ENCODE data around the gene LTBP1.

Gene LTBP1

GRCh38 chr2:33118651-33119050, 171.9 kb downstream of the LTBP1 start:
- POLR2A ChIA-PET = no interaction called here
- no peak overlapping the region for H3K4me3 ChIP-seq (ENCODE audit: low read depth, low read length)
- CTCF ChIA-PET = no interaction called here
- DNase-seq (ENCODE audit: low read depth, low spot score) = no peak
- no peak for TF ChIP-seq CTCF (IDR thresholded peaks at IDR 0.05; ENCODE audit: insufficient read depth, low read length, missing control alignments)

DNA sequence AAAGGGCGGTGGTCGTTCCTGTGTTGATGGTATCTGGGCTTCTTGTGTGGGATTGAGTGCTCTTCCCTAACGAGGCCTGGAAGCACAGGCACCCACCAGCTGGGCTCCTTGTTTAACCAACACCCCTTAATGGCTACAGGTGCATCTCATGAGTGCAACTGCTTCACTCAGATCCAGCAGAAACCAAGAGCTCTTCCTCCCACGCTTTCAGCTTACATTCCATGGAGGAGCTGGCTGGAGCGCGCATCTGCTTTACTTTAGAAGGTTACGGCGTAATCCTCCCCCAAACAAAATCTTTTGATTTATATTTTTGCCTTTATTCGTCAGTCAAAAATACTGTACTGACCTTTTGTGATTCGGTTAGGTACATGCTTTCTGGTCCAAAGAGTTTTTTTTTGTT, 174.7 kb downstream of the LTBP1 start:
- H3K4me3 ChIP-seq (ENCODE audit: low read depth, low read length) = no peak overlapping the region
- TF ChIP-seq CTCF (IDR thresholded peaks at IDR 0.05; ENCODE audit: insufficient read depth, low read length, missing control alignments) = no peak
- CTCF ChIA-PET = no interaction called here
- DNase-seq (ENCODE audit: low read depth, low spot score) = no peak
- POLR2A ChIA-PET = no interaction called here

GRCh38 chr2:33121925-33122324, 175.2 kb downstream of the LTBP1 start:
- CTCF ChIA-PET = no interaction called here
- TF ChIP-seq CTCF (IDR thresholded peaks at IDR 0.05; ENCODE audit: insufficient read depth, low read length, missing control alignments) = no peak
- no peak for DNase-seq (ENCODE audit: low read depth, low spot score)
- POLR2A ChIA-PET = no interaction called here
- no peak overlapping the region for H3K4me3 ChIP-seq (ENCODE audit: low read depth, low read length)

DNA sequence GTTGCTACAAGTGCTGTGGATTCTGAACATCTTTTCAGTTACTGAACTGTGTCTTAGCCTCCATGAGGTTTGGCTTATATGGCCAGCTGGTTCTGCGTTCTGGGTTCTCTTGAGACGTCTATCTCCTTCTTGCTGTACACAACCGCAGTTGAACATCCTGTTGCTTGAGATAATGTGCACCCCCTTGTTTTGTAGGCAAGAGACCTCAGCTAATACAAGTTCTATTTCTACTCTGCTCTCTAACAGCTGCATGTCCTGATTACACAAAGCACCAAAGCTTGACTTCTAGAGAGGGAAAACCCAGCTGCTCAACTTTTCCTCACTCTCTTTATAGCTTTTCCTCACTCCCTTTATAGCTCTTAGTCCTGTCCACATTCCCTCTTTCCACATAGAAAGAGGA, 176.0 kb downstream of the LTBP1 start:
- no peak overlapping the region for H3K4me3 ChIP-seq (ENCODE audit: low read depth, low read length)
- CTCF ChIA-PET = interaction anchor here (1.2 kb wide), 1 partner anchor 10 kb away, joined by 6 read pairs; no protein-coding TSS in a partner anchor
- no peak for DNase-seq (ENCODE audit: low read depth, low spot score)
- POLR2A ChIA-PET = no interaction called here
- TF ChIP-seq CTCF (IDR thresholded peaks at IDR 0.05; ENCODE audit: insufficient read depth, low read length, missing control alignments) = no peak

GRCh38 chr2:33123216-33123615, 176.5 kb downstream of the LTBP1 start:
- POLR2A ChIA-PET = no interaction called here

GRCh38 chr2:33126552-33126951, 179.8 kb downstream of the LTBP1 start:
- CTCF ChIA-PET = interaction anchor here (0.9 kb wide), 1 partner anchor 456 kb away, joined by 3 read pairs; no protein-coding TSS in a partner anchor
- POLR2A ChIA-PET = no interaction called here
- no peak overlapping the region for H3K4me3 ChIP-seq (ENCODE audit: low read depth, low read length)
- no peak for TF ChIP-seq CTCF (IDR thresholded peaks at IDR 0.05; ENCODE audit: insufficient read depth, low read length, missing control alignments)
- DNase-seq (ENCODE audit: low read depth, low spot score) = no peak

More at GRCh38 chr2:33123216-33123615, 176.5 kb downstream of the LTBP1 start:
- no peak for TF ChIP-seq CTCF (IDR thresholded peaks at IDR 0.05; ENCODE audit: insufficient read depth, low read length, missing control alignments)
- no peak for DNase-seq (ENCODE audit: low read depth, low spot score)
- H3K4me3 ChIP-seq (ENCODE audit: low read depth, low read length) = no peak overlapping the region
- CTCF ChIA-PET = interaction anchor here (1.2 to 1.6 kb wide), 2 partner anchors 10 to 11 kb away, joined by 4 to 6 read pairs; no protein-coding TSS in a partner anchor
